Measurements from ENCODE around the gene GLO1.

Gene GLO1

DNA sequence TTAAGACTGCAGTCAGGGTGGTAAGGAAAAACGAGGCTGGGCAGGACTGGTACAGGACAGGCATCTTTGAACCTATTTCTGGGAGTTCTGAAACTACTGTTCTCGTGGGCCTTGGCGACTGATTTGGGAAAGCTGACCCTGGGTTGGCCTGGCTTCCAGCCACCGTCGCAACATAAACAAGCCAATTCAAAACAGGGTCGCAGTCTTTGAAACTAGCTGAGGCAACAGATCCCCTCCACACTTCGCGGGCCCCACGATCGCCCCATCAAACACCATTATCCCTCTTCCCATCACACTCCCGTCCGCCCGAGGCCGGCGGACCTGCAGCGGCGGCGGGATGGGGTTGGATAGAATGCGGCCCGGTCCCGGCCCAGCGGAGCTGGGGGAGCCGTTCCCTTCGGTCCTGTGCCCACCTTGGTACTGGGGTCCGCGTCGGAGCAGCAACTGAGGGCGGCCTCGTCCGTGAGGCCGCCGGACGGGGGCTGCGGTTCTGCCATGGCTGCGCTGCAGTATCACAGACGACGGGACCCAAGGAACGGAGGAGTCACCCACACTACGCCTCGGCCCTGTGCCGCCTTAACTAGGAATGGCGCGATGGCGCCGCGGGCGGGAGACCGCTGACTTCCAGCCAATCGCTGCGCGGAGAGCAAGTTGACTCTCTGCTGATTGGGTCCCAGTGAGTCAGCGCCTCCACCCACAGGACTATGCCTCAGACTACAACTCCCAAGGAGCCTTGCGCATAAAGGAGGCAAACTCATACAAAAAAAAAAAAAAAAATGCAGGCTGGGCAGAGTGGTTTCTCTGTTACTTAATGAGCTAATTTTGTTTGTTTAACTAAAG lies at the start of gene GLO1:
Gene GLO1 (minus strand): TSS at position 588 of the 840 bp plus-strand sequence. CDS start 91 bp downstream, at position 497.
- DNase-seq: peak; percentile 66 to 99 (median 97)

- DNase-seq: no peak
Observed at GRCh38 chr6:38750968-38751615, 48.1 kb upstream of the GLO1 start.

GRCh38 chr6:38749473-38749872 lies 46.5 kb upstream of the GLO1 start:
- DNase-seq: no peak

DNA sequence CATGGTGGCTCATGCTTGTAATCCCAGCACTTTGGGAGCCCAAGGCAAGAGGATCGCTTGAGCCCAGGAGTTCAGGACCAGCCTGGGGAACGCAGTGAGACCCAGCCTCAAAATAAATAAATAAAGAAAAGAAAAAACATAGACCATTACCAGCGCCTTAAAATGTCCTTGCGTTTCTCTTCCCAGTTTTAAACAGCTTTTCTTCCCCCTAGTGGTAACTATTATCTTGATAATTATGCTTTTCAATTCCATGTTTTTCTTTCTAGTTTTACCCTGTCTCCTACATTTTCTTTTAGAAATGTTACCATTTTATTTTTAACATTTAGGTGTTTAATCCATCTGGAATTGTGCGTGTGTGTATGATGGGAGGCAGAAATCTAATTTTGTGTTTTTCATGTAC lies 36.6 kb upstream of the GLO1 start:
- DNase-seq: no peak

DNA sequence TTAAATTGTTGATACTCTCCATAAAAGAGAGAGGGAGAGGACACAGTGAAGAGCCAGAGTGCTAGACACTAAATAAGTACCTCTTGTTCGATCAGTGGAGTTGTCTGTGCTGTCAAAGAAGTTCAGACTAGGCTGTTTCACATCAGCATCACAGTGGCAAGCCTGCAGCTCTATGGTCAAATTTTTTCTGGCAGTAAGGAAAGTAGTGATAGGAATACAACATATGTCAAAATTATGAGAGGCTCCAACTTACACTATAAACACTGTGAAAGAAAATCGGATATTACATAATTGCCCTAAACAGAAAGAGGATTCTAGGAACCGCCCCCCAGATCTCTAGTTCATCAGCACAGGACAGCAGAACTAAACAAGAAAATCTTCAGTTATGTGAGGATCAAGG lies 35.3 kb upstream of the GLO1 start:
- no peak for DNase-seq

GRCh38 chr6:38736951-38737350 lies 34.0 kb upstream of the GLO1 start:
- DNase-seq: no peak

GRCh38 chr6:38730140-38730862 lies 27.4 kb upstream of the GLO1 start:
- DNase-seq: no peak

- no peak for DNase-seq
Observed at GRCh38 chr6:38728203-38728602, 25.3 kb upstream of the GLO1 start.

GRCh38 chr6:38725414-38726183 lies 22.7 kb upstream of the GLO1 start:
- no peak for DNase-seq

- DNase-seq: no peak
Observed at GRCh38 chr6:38724343-38724742, 21.4 kb upstream of the GLO1 start.

DNA sequence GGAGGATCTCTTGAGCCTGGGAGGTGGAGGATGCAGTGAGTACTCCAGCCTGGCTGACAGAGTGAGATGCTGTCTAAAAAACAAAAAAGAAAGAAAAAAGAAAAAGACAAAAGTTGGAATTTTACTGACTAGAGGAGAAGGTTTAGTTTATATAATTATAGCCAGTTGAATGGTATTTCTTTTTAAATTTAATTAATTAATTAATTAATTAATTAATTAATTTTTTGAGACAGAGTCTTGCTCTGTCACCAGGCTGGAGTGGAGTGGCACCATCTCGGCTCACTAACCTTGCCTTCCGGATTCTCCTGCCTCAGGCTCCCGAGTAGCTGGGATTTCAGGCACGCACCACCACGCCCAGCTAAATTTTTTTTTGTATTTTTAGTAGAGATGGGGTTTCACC lies 20.8 kb upstream of the GLO1 start:
- no peak for DNase-seq

GRCh38 chr6:38722727-38723334 lies 19.9 kb upstream of the GLO1 start:
- DNase-seq: no peak

- no peak for DNase-seq
Observed at GRCh38 chr6:38722038-38722437, 19.1 kb upstream of the GLO1 start.

- no peak for DNase-seq
Observed at GRCh38 chr6:38720295-38720694, 17.4 kb upstream of the GLO1 start.

- no peak for DNase-seq
Observed at GRCh38 chr6:38719358-38719757, 16.4 kb upstream of the GLO1 start.

- no peak for DNase-seq
Observed at GRCh38 chr6:38716825-38717224, 13.9 kb upstream of the GLO1 start.

DNA sequence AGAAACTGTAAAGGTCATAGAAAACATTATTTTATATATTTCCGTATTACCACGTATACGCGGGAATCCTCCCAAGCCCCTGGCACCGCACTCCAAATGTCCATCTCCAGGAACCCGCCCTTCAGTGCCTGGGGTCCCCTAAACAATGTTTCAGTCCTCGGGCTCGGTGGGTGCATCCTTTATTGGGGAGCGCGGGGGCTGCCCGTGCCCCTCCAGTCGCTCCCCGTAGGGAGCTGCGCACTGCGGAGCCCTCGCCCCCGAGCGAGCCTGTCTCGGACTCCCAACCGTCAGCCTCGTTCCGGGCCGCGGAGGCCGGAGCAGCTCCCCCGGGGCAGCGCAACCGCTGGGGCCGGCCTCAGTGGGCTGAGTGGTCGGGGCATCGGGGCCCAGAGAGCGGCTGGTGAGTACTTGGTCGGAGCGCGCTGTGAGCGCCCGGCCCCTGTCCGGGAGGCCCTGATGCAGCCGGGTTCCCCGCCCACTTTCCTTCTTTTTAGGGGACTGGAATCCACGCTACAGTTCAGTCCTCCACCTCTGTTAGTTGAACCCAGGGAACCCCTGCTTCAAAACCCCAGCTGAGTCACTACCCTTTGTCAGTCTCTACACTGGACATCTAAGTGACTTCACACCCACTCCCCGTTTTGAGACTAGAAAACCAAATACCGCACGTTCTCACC lies 12.2 kb upstream of the GLO1 start, which contains the start of gene DNAH8:
Gene DNAH8 (plus strand): TSS at position 296 of the 674 bp plus-strand sequence. CDS start 7,499 bp downstream, outside the sequence.
- DNase-seq: no peak

DNA sequence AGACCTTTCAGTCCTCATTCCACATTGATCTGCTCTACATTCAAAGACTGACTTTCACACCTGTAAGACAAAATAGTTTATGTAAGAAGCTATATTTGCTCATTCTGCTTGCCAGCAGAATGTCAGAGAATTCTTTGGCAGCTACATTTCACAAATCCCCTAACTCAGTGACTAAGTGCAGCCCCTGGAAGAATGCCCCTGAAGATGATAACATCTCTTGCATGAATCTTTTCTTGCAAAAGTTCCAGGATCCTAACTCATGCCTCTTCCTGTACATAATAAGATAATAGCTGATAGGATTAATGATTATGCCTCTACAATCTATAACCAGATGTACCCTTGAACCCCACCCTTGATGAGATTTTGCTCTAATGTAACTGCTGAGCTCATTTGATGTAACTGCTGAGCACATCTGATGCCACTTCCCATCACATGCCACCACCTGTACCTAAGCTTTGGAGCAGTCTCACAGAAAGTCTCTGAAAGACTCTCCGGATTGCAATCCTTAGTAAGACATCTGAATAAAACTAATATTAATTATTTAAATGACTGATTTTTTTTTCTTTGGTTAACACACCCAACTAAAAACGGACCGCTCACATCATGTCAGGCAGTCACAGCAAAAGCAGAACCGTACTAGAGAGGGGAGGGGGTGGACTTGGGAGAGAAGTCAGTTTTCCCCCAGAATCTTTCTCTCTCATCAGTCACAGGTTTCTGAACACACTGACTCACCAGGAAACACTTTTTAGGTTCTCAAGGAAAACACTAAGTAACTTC lies 11.5 kb upstream of the GLO1 start:
- no peak for DNase-seq

- no peak for DNase-seq
Observed at GRCh38 chr6:38713812-38714211, 10.9 kb upstream of the GLO1 start.

Measured in anterior cingulate cortex (tissue), 58 donors.